ENCODE results near the gene GLRX3. TPM values are rescaled to one million over a fixed set of nuclear protein-coding genes. Genes with fewer than 3 reads are reported as not detected.

Gene GLRX3
- total RNA-seq, 1 experiment from 2014 or later = 86.8 TPM

DNA sequence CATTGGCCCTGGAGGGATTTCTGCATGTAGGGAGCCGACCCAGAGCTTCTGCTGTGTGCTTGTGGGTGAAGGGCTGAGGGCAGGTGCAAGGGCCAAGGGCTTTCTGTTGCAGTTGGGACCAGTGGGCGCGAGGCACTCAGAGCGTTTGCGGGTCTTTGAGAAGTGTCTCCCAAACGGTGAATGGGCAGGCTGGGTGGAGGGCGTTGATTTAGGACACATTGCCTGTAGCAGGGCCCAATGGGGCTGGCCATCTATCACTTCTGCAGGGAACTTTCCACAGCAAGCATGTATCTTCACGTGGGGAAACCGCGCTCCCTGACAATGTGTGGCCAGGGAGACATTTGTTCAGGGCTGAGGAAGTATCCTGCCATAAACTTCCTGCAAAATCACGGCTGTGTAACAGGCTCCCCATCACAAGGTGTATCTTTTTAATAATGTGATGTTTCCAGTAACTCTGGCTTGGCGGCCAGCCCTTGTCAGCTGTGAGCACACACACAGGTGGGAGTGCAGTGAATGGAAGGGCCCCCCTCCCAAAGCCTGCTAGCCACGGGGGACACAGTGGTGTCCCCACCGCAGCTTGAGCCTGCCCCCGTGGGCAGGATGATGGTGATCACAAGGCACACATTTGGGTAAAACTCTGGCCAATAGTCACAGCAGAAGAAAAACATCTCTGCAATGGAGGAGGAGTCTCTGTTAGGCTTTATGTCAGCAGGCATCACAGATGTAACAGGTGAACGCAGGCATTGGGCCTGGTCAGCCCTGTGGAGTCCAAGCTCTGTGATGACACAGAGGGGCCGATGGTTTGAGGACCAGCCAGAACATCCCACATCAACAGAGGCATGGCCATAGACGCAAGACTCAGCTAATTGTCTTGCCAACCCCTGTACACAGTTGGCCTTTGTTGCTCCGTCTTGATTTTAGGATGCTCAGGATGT lies 84.3 kb downstream of the GLRX3 start:
- H3K9ac ChIP-seq (ENCODE audit: low read length) = no peak overlapping the region
- peaks cover 7% of the 10 kb centered on the region for H3K4me1 ChIP-seq (ENCODE audit: low read length)
- no peaks in the 10 kb centered on the region for H3K9me2 ChIP-seq (replicated peaks; ENCODE audit: insufficient read depth, low read length)
- no peaks in the 10 kb centered on the region for H3K36me3 ChIP-seq (ENCODE audit: insufficient read depth, low read length)
- H3K79me2 ChIP-seq (ENCODE audit: low read length) = no peaks in the 10 kb centered on the region
- H4K20me1 ChIP-seq (ENCODE audit: insufficient read depth, low read depth, low read length) = 0 out of 2 replicates have a peak, but pooled peaks cover 7% of the 10 kb centered on the region
- H3K4me3 ChIP-seq (ENCODE audit: low read length) = no peak overlapping the region
- no peak overlapping the region for H2AFZ ChIP-seq (ENCODE audit: low read length)
- H3K27ac ChIP-seq (ENCODE audit: low read length) = no peak overlapping the region
- no peaks in the 10 kb centered on the region; the same call in 1 of the 2 replicates for H3K27me3 ChIP-seq (ENCODE audit: low read length)
- DNase-seq = no peak
- H3K4me2 ChIP-seq (ENCODE audit: low read depth, low read length, poor library complexity, severe bottlenecking) = no peak overlapping the region
- H3K9me3 ChIP-seq (ENCODE audit: low read length) = no peaks in the 10 kb centered on the region

DNA sequence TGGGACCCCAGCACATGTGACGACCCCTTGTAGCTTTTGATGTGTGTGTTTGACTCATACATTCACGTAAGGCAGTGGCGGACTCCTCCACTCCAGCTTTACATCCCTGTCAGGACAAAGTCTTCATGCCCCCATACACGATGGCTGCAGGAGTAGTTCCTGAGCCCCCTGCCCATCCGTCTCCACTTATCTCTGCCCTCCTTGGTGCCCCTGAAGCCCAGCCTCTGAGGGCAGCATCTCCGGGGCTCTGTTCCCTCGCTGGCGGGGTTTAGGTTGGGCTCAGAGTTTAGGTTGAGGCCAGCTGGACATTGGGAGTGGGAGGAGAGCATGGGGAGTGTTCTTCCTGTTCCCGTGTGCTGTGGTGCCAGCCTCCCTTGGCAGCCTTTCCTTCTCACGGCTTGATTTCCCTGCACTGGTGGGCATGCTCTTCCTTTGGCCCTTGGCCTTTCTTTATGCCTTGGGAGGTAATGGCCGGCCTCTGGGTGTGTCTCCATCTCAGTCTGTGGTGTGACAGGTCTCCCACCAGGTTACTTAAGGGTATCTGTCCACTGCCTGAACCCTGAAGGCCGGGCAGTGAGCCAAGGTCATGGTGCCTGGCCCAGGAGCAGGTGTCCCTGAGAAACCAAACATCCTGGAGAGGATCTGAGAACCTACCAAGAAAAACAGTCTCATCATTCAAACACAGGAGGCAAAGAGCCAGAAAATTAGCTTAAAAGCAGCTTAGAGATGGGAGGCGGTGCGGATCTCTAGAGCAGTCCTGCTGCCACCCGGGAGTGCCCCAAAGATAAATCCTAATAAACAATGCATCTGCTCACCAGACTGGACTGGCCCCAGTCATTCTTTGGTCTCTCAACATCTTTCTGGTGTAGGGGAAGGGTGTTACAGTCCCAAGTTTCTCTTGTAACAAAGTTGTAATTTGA lies 85.5 kb downstream of the GLRX3 start:
- DNase-seq = no peak
- no peaks in the 10 kb centered on the region; the same call in 1 of the 2 replicates for H3K27me3 ChIP-seq (ENCODE audit: low read length)
- H3K4me3 ChIP-seq (ENCODE audit: low read length) = no peak overlapping the region
- H3K9me3 ChIP-seq (ENCODE audit: low read length) = no peaks in the 10 kb centered on the region; the same call in 1 of the 2 replicates
- H3K9ac ChIP-seq (ENCODE audit: low read length) = no peak overlapping the region
- H3K27ac ChIP-seq (ENCODE audit: low read length) = no peak overlapping the region
- no peak overlapping the region for H2AFZ ChIP-seq (ENCODE audit: low read length)
- H3K9me2 ChIP-seq (replicated peaks; ENCODE audit: insufficient read depth, low read length) = no peaks in the 10 kb centered on the region
- no peaks in the 10 kb centered on the region for H3K79me2 ChIP-seq (ENCODE audit: low read length)
- H3K4me2 ChIP-seq (ENCODE audit: low read depth, low read length, poor library complexity, severe bottlenecking) = no peak overlapping the region
- no peaks in the 10 kb centered on the region for H3K36me3 ChIP-seq (ENCODE audit: insufficient read depth, low read length)
- peaks cover 7% of the 10 kb centered on the region for H3K4me1 ChIP-seq (ENCODE audit: low read length)
- H4K20me1 ChIP-seq (ENCODE audit: insufficient read depth, low read depth, low read length) = 0 out of 2 replicates have a peak, but pooled peaks cover 7% of the 10 kb centered on the region

DNA sequence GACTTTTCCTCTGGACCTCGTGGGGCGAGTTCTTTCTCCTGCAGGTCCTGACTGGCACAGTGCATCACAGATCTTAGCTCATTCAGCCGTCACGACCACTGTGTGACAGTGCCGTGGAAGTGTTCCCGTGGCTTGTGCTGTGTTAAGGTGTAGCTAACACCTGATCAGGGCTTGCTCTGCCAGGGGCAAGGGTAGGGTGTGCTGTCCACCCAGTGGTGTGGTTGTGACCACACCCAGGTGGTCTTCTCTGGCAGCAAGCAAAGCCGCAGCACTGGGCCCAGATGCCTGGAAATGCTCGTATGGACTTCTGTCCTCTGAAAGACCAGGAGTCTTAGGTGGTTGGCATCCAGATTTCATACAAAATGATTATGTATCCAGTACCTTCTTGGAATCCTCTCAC lies 86.2 kb downstream of the GLRX3 start:
- Histone ChIP-seq H3K9me3 (ENCODE audit: low read length) (peaks cover 3% of the 10 kb centered on the region), H3K9me2 (replicated peaks; ENCODE audit: insufficient read depth, low read length) (no peaks in the 10 kb centered on the region), H3K4me2 (ENCODE audit: low read depth, low read length, poor library complexity, severe bottlenecking) (no peak overlapping the region), H3K27me3 (ENCODE audit: low read length) (no peaks in the 10 kb centered on the region; the same call in 1 of the 2 replicates), H3K79me2 (ENCODE audit: low read length) (no peaks in the 10 kb centered on the region), H4K20me1 (ENCODE audit: insufficient read depth, low read depth, low read length) (0 out of 2 replicates have a peak, but pooled peaks cover 7% of the 10 kb centered on the region), H3K27ac (ENCODE audit: low read length) (no peak overlapping the region), H3K9ac (ENCODE audit: low read length) (no peak overlapping the region), H2AFZ (ENCODE audit: low read length) (no peak overlapping the region), H3K4me1 (ENCODE audit: low read length) (peaks cover 7% of the 10 kb centered on the region), H3K4me3 (ENCODE audit: low read length) (no peak overlapping the region), H3K36me3 (ENCODE audit: insufficient read depth, low read length) (peaks cover 5% of the 10 kb centered on the region; the same call in 1 of the 2 replicates)
- DNase-seq = no peak

DNA sequence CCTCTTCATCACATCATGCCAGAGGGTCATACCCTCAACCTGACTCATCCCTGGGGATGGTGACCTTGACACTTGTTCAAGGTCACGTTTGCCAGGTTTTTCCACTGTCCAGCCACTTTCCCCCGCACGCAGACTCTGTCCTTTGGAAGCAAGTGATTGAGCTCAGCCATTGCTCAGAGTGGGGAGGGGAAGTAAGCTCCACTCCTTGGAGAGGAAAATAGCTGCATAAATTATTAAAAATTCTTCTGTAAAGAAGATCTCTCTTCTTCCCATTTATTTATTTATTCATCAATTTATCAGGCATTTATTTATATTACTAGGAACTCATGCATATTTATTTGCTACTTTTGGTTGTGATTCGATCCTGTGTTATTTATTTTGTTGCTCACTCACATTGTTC lies 88.0 kb downstream of the GLRX3 start:
- Histone ChIP-seq H4K20me1 (ENCODE audit: insufficient read depth, low read depth, low read length) (0 out of 2 replicates have a peak, but pooled peaks cover 7% of the 10 kb centered on the region), H3K4me3 (ENCODE audit: low read length) (no peak overlapping the region), H3K9me2 (replicated peaks; ENCODE audit: insufficient read depth, low read length) (no peaks in the 10 kb centered on the region), H3K9me3 (ENCODE audit: low read length) (peaks cover 13% of the 10 kb centered on the region), H3K36me3 (ENCODE audit: insufficient read depth, low read length) (peaks cover 5% of the 10 kb centered on the region; the same call in 1 of the 2 replicates), H3K27ac (ENCODE audit: low read length) (no peak overlapping the region), H2AFZ (ENCODE audit: low read length) (no peak overlapping the region), H3K27me3 (ENCODE audit: low read length) (no peaks in the 10 kb centered on the region; the same call in 1 of the 2 replicates), H3K4me2 (ENCODE audit: low read depth, low read length, poor library complexity, severe bottlenecking) (no peak overlapping the region), H3K79me2 (ENCODE audit: low read length) (no peaks in the 10 kb centered on the region), H3K4me1 (ENCODE audit: low read length) (peaks cover 7% of the 10 kb centered on the region), H3K9ac (ENCODE audit: low read length) (no peak overlapping the region)
- DNase-seq = no peak

DNA sequence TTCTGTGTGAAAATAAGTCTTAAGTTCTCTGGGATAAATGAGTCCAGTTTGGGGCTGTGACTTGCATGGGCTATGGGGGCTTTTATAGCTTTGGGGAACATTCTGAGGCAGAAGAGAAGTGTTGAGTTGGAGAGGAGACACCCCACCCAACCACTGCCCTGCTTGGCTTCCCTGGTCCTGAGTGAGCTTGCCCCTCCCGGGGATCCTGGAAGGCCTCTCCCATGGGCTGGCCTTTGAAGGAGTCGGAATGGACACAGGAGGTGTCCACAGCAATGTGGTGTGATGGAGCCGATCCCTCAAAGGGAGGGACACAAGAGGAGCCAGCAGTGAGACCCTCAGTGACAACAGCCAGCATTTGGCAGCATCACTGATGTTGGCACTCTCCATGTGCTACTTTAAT lies 89.8 kb downstream of the GLRX3 start:
- no peak overlapping the region for H3K27ac ChIP-seq (ENCODE audit: low read length)
- no peak overlapping the region for H2AFZ ChIP-seq (ENCODE audit: low read length)
- H3K36me3 ChIP-seq (ENCODE audit: insufficient read depth, low read length) = peaks cover 5% of the 10 kb centered on the region; the same call in 1 of the 2 replicates
- H3K4me3 ChIP-seq (ENCODE audit: low read length) = no peak overlapping the region
- no peaks in the 10 kb centered on the region for H4K20me1 ChIP-seq (ENCODE audit: insufficient read depth, low read depth, low read length)
- H3K9ac ChIP-seq (ENCODE audit: low read length) = no peak overlapping the region
- H3K4me1 ChIP-seq (ENCODE audit: low read length) = peaks cover 7% of the 10 kb centered on the region
- no peaks in the 10 kb centered on the region; the same call in 1 of the 2 replicates for H3K27me3 ChIP-seq (ENCODE audit: low read length)
- no peak for DNase-seq
- H3K9me3 ChIP-seq (ENCODE audit: low read length) = peaks cover 13% of the 10 kb centered on the region
- H3K4me2 ChIP-seq (ENCODE audit: low read depth, low read length, poor library complexity, severe bottlenecking) = no peak overlapping the region
- no peaks in the 10 kb centered on the region for H3K79me2 ChIP-seq (ENCODE audit: low read length)
- no peaks in the 10 kb centered on the region for H3K9me2 ChIP-seq (replicated peaks; ENCODE audit: insufficient read depth, low read length)

DNA sequence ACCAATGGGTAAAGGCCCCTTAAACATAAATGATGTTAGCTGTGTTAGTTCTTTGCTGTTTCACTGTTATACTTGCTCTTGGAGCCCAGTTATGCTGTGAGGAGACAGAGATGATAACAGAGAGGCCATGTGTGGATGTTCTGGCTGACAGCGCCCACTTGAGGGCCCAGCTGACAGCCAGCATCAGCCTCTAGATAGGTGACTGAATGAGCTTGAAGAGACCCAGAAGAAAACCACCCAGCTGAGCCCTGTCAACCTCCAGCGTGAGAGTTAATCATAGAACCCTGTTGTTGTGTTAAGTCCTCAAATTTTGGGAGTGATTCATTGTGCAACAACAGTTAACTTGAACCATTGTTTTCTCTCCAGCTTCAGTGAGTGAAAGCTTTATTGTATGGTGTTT lies 91.7 kb downstream of the GLRX3 start:
- Histone ChIP-seq H4K20me1 (ENCODE audit: insufficient read depth, low read depth, low read length) (no peaks in the 10 kb centered on the region), H3K4me2 (ENCODE audit: low read depth, low read length, poor library complexity, severe bottlenecking) (no peak overlapping the region), H3K36me3 (ENCODE audit: insufficient read depth, low read length) (peaks cover 5% of the 10 kb centered on the region; the same call in 1 of the 2 replicates), H2AFZ (ENCODE audit: low read length) (no peak overlapping the region), H3K27me3 (ENCODE audit: low read length) (no peaks in the 10 kb centered on the region; the same call in 1 of the 2 replicates), H3K4me1 (ENCODE audit: low read length) (peaks cover under 1% of the 10 kb centered on the region), H3K4me3 (ENCODE audit: low read length) (no peak overlapping the region), H3K79me2 (ENCODE audit: low read length) (no peaks in the 10 kb centered on the region), H3K9me3 (ENCODE audit: low read length) (peaks cover 13% of the 10 kb centered on the region), H3K27ac (ENCODE audit: low read length) (no peak overlapping the region), H3K9ac (ENCODE audit: low read length) (no peak overlapping the region), H3K9me2 (replicated peaks; ENCODE audit: insufficient read depth, low read length) (no peaks in the 10 kb centered on the region)
- no peak for DNase-seq

Measured in Karpas-422 (cell line).